Measurements from ENCODE around the gene RASSF6. TPM values are rescaled to one million over a fixed set of nuclear protein-coding genes. Genes with fewer than 3 reads are reported as not detected.
A peak's percentile ranks its signal among the peaks of the same experiment; 100 is the strongest.
"Not testable (repeated sequence)": the region's sequence is repeated elsewhere in the genome, so short reads cannot be mapped to it uniquely, and the experiment has no call there.

RASSF6 gene
- total RNA-seq (2014; rRNA removed; shearing (Covaris generic)) = 0.07 and 0.29 TPM in 2 replicates
- 0.33 and 0.47 TPM in 2 replicates for polyA plus RNA-seq (2014; cell fraction: nucleus; rRNA removed)

GRCh38 chr4:73620115-73620792, at the start of gene RASSF6:
Gene RASSF6, minus strand, starts transcription at chr4:73620436. Its CDS starts 8,641 bp downstream, at chr4:73611795.
- DNase-seq (ENCODE audit: extremely low read depth, low read depth) = no peak

- DNase-seq (ENCODE audit: extremely low read depth, low read depth) = no peak
Observed at GRCh38 chr4:73669410-73670183, 49.4 kb upstream of the RASSF6 start.

- no peak for DNase-seq (ENCODE audit: extremely low read depth, low read depth)
Observed at GRCh38 chr4:73668782-73669201, 48.6 kb upstream of the RASSF6 start.

GRCh38 chr4:73665924-73666323, 45.7 kb upstream of the RASSF6 start:
- DNase-seq (ENCODE audit: extremely low read depth, low read depth) = not testable (repeated sequence)

GRCh38 chr4:73664470-73664869, 44.2 kb upstream of the RASSF6 start:
- DNase-seq (ENCODE audit: extremely low read depth, low read depth) = no peak

- DNase-seq (ENCODE audit: extremely low read depth, low read depth) = no peak
Observed at GRCh38 chr4:73663576-73663975, 43.3 kb upstream of the RASSF6 start.

- peak; percentile 62 for DNase-seq (ENCODE audit: extremely low read depth, low read depth)
Observed at GRCh38 chr4:73662709-73663546, 42.7 kb upstream of the RASSF6 start.

GRCh38 chr4:73661646-73662119, 41.4 kb upstream of the RASSF6 start:
- no peak for DNase-seq (ENCODE audit: extremely low read depth, low read depth)

- no peak for DNase-seq (ENCODE audit: extremely low read depth, low read depth)
Observed at GRCh38 chr4:73660808-73661207, 40.6 kb upstream of the RASSF6 start.

GRCh38 chr4:73653695-73654106, 33.5 kb upstream of the RASSF6 start:
- DNase-seq (ENCODE audit: extremely low read depth, low read depth) = no peak

- DNase-seq (ENCODE audit: extremely low read depth, low read depth) = no peak
Observed at GRCh38 chr4:73650250-73650649, 30.0 kb upstream of the RASSF6 start.

- DNase-seq (ENCODE audit: extremely low read depth, low read depth) = no peak
Observed at GRCh38 chr4:73648478-73648877, 28.2 kb upstream of the RASSF6 start.

- DNase-seq (ENCODE audit: extremely low read depth, low read depth) = no peak
Observed at GRCh38 chr4:73646117-73646516, 25.9 kb upstream of the RASSF6 start.

- no peak for DNase-seq (ENCODE audit: extremely low read depth, low read depth)
Observed at GRCh38 chr4:73631565-73632226, 11.5 kb upstream of the RASSF6 start.

- DNase-seq (ENCODE audit: extremely low read depth, low read depth) = not testable (repeated sequence)
Observed at GRCh38 chr4:73628834-73629233, 8.6 kb upstream of the RASSF6 start.

GRCh38 chr4:73621357-73621756, 1.1 kb upstream of the RASSF6 start:
- DNase-seq (ENCODE audit: extremely low read depth, low read depth) = no peak

GRCh38 chr4:73619346-73619745, 890 bp downstream of the RASSF6 start:
- DNase-seq (ENCODE audit: extremely low read depth, low read depth) = no peak

GRCh38 chr4:73617256-73617655, 3.0 kb downstream of the RASSF6 start:
- DNase-seq (ENCODE audit: extremely low read depth, low read depth) = no peak

- DNase-seq (ENCODE audit: extremely low read depth, low read depth) = no peak
Observed at GRCh38 chr4:73615613-73616012, 4.6 kb downstream of the RASSF6 start.

GRCh38 chr4:73614311-73614867, 5.8 kb downstream of the RASSF6 start:
- DNase-seq (ENCODE audit: extremely low read depth, low read depth) = no peak

Measured in NCI-H460 (cell line).